Mucosa of rectum (tissue), 2 donors: ENCODE data around the gene SPRR2E.
"Not testable (repeated sequence)": the region's sequence is repeated elsewhere in the genome, so short reads cannot be mapped to it uniquely, and the experiment has no call there.

Experiments
- H3K27ac ChIP-seq, 2 donors: one replicate each; pipeline ENCODE4 v1.7.0; 2013; ENCODE audit warnings: inconsistent platforms in 2 of 2, low read depth in 2 of 2, low read length in 2 of 2
- H3K27me3 ChIP-seq, 2 donors: one replicate each; pipeline ENCODE4 v1.7.0; 2013; ENCODE audit warnings: low read length in 2 of 2; ENCODE audit not compliant: control insufficient read depth in 2 of 2, insufficient read depth in 2 of 2
- H3K36me3 ChIP-seq, 2 donors: one replicate each; pipeline ENCODE4 v1.7.0; 2013; ENCODE audit warnings: low read length in 2 of 2; ENCODE audit not compliant: control insufficient read depth in 2 of 2, insufficient read depth in 2 of 2
- H3K4me1 ChIP-seq, 2 donors: one replicate each; pipeline ENCODE4 v1.7.0; 2013; ENCODE audit warnings: low read length in 2 of 2, mild to moderate bottlenecking in 1 of 2; ENCODE audit not compliant: control insufficient read depth in 2 of 2, insufficient read depth in 2 of 2
- H3K4me3 ChIP-seq, 2 donors: one replicate each; pipeline ENCODE4 v1.7.0; 2013; ENCODE audit warnings: low read length in 2 of 2
- H3K9ac ChIP-seq, 2 donors: one replicate each; pipeline ENCODE4 v1.7.0; 2013; ENCODE audit warnings: low read length in 2 of 2, low read depth in 1 of 2, mild to moderate bottlenecking in 1 of 2
- H3K9me3 ChIP-seq, 2 donors: one replicate each; pipeline ENCODE4 v1.7.0; 2013; ENCODE audit warnings: low read length in 2 of 2; ENCODE audit not compliant: control insufficient read depth in 2 of 2
- donor health status: healthy.
- donor health status: Normal muscosa, but diverticular disease.

The SPRR2E gene

DNA sequence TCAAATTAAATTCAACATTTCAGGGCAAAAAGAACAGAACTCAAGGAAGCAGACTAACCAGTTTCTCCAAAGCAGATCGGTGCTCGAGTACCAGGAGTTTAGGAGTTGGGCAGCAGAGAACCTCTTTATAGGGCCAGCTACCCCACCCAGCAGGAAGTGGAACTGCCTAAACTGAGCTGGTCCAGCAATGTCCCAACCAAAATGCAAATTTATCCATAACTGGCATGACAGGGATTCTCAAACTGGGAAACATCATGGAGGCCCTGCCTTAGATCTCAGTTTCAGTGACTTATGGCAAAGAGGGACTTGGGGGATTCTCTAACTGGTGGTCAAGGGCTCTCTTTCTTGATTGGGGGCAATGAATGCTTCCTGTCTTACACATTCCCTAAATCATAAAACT lies 22.8 kb downstream of the SPRR2E start, which contains the start of gene SPRR2B:
SPRR2B (minus strand) TSS at position 101 of the 400 bp plus-strand sequence. CDS start 772 bp downstream, outside the sequence.
- Histone ChIP-seq H3K9ac (no peak within 1 kb of the TSS), H3K36me3 (no peaks in the 10 kb centered on the region), H3K4me1 (no peaks in the 10 kb centered on the region), H3K4me3 (no peak within 1 kb of the TSS), H3K27me3 (no peaks in the 10 kb centered on the region), H3K9me3 (no peaks in the 10 kb centered on the region), H3K27ac (no peak within 1 kb of the TSS)

GRCh38 chr1:153070243-153070642 lies 24.1 kb downstream of the SPRR2E start:
- no peak overlapping the region for H3K4me3 ChIP-seq
- no peaks in the 10 kb centered on the region for H3K36me3 ChIP-seq
- no peak overlapping the region for H3K27ac ChIP-seq
- no peaks in the 10 kb centered on the region for H3K4me1 ChIP-seq
- no peaks in the 10 kb centered on the region for H3K27me3 ChIP-seq
- H3K9ac ChIP-seq, result no peak overlapping the region
- H3K9me3 ChIP-seq, result no peaks in the 10 kb centered on the region

GRCh38 chr1:153058826-153059784 lies 35.2 kb downstream of the SPRR2E start:
- Histone ChIP-seq H3K9me3 (no peaks in the 10 kb centered on the region), H3K9ac (no peak overlapping the region), H3K4me3 (no peak overlapping the region), H3K27me3 (peaks cover 0 to 2% of the 10 kb centered on the region in 2 donors), H3K4me1 (no peaks in the 10 kb centered on the region), H3K27ac (no peak overlapping the region), H3K36me3 (no peaks in the 10 kb centered on the region)

DNA sequence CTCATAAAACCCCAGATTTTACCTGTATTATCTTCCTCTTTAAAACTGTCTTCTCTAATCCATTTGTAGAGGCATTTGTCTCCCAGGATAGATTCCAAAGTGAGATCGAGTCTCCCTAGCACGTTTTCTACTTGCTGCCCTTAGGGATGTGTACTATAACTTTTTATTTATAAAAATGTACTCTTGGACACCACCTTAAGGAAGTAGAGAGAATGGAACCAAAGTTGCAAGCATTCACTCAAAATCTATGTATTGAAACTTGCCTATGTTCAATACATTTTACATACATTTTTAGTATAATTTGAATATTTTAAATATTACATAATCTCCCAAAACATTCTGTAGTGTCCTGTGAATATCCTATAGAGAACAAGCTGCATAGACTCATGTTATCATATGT lies 36.2 kb downstream of the SPRR2E start:
- Histone ChIP-seq H3K27me3 (peaks cover 0 to 2% of the 10 kb centered on the region in 2 donors), H3K9ac (no peak overlapping the region), H3K27ac (no peak overlapping the region), H3K36me3 (no peaks in the 10 kb centered on the region), H3K4me3 (no peak overlapping the region), H3K9me3 (no peaks in the 10 kb centered on the region), H3K4me1 (no peaks in the 10 kb centered on the region)

- no peaks in the 10 kb centered on the region for H3K36me3 ChIP-seq
- H3K27me3 ChIP-seq, result peaks cover 0 to 2% of the 10 kb centered on the region in 2 donors
- no peak within 1 kb of the TSS for H3K9ac ChIP-seq
- H3K4me3 ChIP-seq, result no peak within 1 kb of the TSS
- no peaks in the 10 kb centered on the region for H3K9me3 ChIP-seq
- H3K4me1 ChIP-seq, result no peaks in the 10 kb centered on the region
- H3K27ac ChIP-seq, result no peak within 1 kb of the TSS
Measured at GRCh38 chr1:153057375-153057774, 37.0 kb downstream of the SPRR2E start, which contains the start of gene SPRR2A. Gene SPRR2A, minus strand, starts transcription at chr1:153057512. Its CDS starts 777 bp downstream, at chr1:153056735.

GRCh38 chr1:153056111-153056510 lies 38.2 kb downstream of the SPRR2E start:
- not testable (repeated sequence) for H3K36me3 ChIP-seq, H3K9me3 ChIP-seq, H3K4me3 ChIP-seq, H3K9ac ChIP-seq, H3K27ac ChIP-seq, H3K4me1 ChIP-seq, H3K27me3 ChIP-seq

DNA sequence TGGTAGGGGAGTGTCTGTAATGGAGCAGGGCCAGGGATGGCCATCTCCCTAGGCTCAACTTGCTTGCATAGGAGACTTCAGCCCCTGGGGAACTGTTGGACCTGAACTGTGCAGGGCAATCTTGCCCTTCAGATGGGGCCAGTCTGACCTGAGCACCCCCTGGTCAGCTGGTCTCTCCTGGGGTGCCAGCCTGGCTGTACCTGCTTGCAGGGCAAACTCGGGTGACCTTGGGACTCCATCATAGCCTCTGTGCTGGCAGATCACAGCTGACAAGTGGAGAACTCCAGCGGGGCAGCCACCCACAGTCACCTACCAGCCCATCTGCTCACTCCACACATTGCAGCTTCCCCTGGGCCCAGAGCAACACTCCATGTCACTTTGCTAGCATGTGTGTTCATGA lies 45.1 kb downstream of the SPRR2E start:
- H3K4me1 ChIP-seq, result no peaks in the 10 kb centered on the region
- H3K27me3 ChIP-seq, result no peaks in the 10 kb centered on the region
- H3K36me3 ChIP-seq, result no peaks in the 10 kb centered on the region
- H3K4me3 ChIP-seq, result no peak overlapping the region
- no peak overlapping the region for H3K27ac ChIP-seq
- H3K9ac ChIP-seq, result no peak overlapping the region
- no peaks in the 10 kb centered on the region for H3K9me3 ChIP-seq
